CD4-positive, alpha-beta T cell treated with Interleukin-1 beta for 1 hour (primary cell): Measurements from ENCODE around the gene FUNDC2.
"Not testable (repeated sequence)": the region's sequence is repeated elsewhere in the genome, so short reads cannot be mapped to it uniquely, and the experiment has no call there.

Experiments used
- DNase-seq, 2 donors: peaks; one replicate each; pipeline ENCODE4 v3.0.0-alpha.2; 2020 to 2022

Gene FUNDC2, protein sequence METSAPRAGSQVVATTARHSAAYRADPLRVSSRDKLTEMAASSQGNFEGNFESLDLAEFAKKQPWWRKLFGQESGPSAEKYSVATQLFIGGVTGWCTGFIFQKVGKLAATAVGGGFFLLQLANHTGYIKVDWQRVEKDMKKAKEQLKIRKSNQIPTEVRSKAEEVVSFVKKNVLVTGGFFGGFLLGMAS

GRCh38 chrX:155026727-155027508 is at the start of gene FUNDC2:
Gene FUNDC2 (plus strand): TSS chrX:155026844. CDS start chrX:155026939, 95 bp downstream.
- DNase-seq = peak; percentile 96 to 98

DNA sequence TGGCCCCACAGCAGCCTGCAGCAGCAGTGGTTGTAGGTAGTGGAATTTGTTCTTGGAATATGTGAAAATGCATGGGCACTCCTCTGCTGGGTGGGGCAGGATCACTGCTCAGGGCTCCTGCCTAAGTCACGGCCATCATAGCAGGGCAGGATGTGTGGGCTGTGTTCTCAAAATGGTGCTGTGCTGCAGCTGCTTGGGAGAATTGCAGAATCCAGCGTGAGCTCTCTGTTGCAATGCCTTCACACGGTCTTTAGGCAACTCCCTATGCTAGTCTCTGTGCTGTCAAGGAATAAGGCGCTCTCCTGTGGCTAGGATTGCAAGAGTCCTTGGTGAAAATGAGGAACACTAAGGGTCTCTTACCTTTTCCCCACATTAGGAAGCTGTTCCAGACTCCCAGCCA is 47.0 kb upstream of the FUNDC2 start:
- DNase-seq = no peak

- DNase-seq = peak; percentile 77 to 82
These were observed 46.1 kb upstream of the FUNDC2 start for GRCh38 chrX:154980330-154981115.

- no peak for DNase-seq
These were observed 45.6 kb upstream of the FUNDC2 start for GRCh38 chrX:154981116-154981411.

- no peak for DNase-seq
These were observed 39.6 kb upstream of the FUNDC2 start for GRCh38 chrX:154986826-154987575.

DNA sequence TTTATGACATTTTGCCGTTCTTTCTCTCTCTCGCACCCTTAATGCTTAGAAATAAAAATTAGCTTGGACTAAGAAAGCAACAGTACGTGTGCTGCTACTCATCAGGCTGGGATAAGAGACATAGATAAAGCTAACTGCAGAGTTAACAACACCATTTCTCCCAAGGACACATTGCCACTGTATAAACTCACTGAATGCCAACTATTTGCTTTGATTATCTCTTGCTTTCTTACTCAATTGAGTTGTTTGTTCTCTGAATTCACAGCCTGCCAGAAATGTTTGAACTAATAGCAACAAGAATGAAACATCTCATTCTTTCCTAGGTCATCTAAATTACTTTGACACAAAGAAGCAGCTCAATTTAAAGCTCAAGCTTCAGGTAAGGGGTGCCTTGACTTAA is 38.7 kb upstream of the FUNDC2 start:
- DNase-seq = no peak

GRCh38 chrX:154988719-154989118 is 37.9 kb upstream of the FUNDC2 start:
- no peak for DNase-seq

DNA sequence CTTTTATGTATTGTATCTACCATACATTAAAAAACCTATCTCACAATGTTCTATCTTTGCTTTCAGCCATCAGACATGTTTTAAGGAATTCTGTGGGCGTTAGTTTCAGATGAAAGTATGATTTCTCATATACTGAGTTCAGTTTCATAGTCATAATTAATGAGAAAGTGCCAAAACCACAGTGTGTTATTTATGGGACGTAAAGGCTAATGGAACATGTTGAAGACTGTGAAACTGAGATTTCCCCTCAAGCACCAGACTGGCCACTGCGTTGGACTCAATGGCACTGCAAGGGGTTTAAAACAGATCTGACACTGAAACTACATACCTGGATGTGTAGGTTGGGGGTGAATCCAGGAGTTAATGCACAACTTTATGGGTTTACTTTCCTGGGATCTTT is 36.1 kb upstream of the FUNDC2 start:
- no peak for DNase-seq

DNA sequence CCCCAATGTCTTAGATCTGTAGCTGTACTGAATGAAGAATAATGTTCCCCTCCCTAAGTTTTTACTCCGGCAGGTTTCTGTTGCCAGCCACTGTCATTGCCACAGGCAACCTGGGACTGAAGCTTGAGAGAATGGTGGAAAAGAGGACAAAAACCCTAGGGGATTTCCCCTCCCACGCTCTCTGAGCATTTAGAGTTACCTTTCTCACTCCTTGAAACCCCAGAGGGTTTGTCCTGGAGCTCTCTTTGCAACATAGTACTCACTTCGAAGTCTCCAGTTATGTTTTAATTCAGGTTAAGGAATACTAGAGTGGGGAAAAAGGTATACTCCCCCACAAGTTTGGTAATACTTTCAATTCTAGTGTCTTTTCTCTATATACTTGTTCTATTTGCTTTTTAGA is 35.6 kb upstream of the FUNDC2 start:
- DNase-seq = no peak

DNA sequence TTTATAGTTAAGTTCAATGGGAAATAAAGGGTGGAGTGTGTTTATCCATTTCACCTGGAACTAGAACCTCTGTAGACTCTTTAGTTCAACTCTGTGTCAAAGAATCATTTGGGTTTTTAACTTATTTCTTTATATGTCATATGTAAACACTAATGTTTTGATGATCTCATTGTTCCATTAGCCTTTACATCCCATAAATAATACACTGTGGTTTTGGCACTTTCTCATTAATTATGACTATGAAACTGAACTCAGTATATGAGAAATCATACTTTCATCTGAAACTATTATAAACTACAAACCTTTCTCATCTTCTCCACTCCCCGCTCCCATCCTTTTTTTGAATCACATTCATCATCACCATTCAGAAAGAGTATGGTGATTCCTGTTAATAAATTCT is 35.2 kb upstream of the FUNDC2 start:
- DNase-seq = no peak

DNA sequence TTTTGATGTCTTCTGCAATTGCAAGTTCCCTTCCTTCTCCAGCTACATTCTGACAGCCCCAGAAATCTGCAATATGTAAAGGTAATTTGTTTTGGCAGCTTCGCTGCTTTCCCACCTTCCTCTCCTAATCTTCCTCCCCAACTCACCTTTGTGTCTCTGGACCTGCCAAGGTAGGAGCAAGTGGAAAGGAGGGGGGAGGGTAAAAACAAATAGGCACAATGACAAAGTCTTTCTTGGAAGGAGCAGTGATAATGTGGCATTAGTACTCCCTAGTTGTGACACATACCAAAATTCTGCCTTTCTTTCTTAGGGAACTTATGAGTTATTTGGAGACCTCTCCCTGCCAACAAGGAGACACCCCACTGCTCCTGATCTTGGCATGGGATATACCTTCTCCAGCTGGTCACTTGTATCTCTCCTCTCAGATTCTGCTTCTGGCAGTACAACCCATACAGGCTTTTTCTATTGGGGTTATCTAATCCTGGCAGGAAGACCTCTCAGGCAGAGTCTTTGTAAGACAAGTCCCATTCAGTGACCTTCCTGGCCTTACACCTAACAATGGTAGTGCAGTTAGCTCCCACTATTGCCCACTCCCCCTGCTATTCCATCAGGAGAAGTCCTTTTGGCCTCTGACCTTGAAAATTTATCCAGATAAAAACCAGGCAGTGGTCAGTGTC is 28.3 kb upstream of the FUNDC2 start:
- DNase-seq = no peak

DNA sequence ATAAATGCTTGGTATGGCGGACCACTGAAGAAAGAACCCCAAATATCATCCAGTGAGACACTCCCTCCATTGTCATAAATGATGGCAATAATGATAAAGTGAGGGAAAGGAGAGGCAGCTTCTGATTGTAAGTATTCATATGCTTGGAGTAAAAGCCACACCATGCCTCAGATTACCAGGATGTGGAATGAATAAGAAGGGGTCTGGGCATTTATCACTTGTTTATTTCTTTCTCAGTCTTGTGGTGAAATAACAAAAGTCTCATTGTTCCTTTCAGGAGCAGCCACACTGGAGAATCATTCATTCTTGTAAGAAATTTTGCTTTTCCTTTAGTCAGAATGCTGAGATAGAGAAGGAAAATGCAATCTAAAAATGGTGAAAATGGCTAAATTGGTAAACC is 25.8 kb upstream of the FUNDC2 start:
- DNase-seq = no peak

DNA sequence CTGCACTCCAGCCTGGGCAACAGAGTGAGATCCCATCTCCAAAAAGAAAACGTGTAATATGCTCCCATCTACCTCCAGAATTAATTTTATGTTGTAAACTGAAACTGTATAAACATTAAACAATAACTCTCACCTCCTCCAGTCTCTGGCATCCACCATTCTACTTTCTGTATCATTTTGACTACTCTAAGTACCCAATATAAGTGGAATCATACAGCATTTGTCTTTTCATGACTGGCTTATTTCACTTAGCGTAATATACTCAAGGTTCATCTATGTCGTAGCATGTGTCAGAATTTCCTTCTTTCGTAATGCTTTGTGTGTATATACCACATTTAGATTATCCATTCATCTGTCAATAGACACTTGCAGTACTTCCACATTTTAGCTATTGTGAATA is 24.8 kb upstream of the FUNDC2 start:
- no peak for DNase-seq

GRCh38 chrX:155005190-155005589 is 21.5 kb upstream of the FUNDC2 start:
- no peak for DNase-seq

DNA sequence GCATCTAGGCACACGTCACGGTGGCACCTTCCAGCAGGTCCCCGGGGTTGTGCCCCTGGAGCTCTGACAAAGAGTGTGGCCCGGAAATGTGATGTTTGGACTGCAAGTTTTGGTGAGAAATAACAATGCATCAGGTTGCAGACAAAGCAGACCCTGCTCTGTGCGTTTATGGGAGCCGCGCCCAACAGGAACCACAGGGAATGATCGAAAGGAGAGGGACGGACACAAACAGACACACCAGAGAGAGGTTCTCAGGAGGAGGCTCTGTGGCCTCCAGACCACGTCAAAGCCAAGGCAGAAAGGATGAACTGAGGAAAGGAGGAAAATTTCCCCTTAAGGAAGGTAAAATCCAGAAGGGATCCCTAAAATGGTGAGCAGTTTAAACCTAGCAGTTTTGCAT is 20.3 kb upstream of the FUNDC2 start:
- not testable (repeated sequence) for DNase-seq

- DNase-seq = not testable (repeated sequence)
These were observed 19.6 kb upstream of the FUNDC2 start for GRCh38 chrX:155006913-155007671.

DNA sequence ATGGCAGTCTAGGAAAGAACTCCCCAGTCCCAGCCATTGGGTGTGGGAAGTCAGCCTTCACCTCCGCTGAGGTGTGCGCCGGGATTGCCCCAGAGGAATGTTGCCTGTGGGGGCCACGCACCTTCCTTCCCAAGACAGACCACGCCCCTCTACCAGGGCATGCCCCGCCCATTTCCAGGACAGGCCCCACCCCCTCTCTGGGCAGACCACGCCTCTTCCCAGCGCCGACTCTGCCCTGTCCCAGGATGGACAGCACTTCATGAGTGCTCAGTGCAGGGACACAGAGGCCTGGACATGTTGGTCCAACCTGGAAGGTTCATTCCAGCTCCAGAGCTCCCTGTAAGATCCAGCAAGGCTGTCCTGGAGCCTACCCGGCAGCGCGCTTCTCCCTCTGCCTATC is 18.1 kb upstream of the FUNDC2 start:
- not testable (repeated sequence) for DNase-seq

- no peak for DNase-seq
These were observed 16.6 kb upstream of the FUNDC2 start for GRCh38 chrX:155009994-155010472.

- no peak for DNase-seq
These were observed 6.1 kb upstream of the FUNDC2 start for GRCh38 chrX:155020591-155020990.

DNA sequence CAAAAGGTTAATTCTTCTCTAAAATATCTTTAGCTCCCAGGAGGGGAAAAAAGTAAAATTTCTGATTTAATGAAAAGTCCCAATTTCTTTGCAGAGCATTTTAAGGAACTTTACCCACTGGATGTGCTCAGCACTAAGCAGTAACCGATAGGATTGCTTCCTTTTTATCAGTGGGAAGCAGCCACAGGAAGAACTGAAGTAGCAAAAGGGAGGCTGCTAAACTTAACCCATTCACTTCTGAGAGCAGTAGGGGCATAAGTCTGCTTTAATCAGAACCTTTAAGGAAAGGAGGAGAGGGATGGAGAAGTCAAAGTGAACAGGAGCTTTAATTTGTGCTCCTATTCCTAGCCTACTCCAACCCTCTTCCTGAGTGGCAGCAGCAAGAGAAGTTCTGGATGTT is 4.1 kb upstream of the FUNDC2 start, which contains the start of gene F8:
Gene F8, minus strand, starts transcription at position 139 of the 400 bp plus-strand sequence. CDS start 171 bp downstream, outside the sequence.
- no peak for DNase-seq
